GM19372 (cell line): ENCODE results near the gene AGAP3.
A peak's percentile ranks its signal among the peaks of the same experiment; 100 is the strongest.

Experiments
- ATAC-seq: cut with Tn5 transposase; IDR thresholded peaks from one replicate; pipeline ENCODE4 v1.9.1; 2021; ENCODE audit warnings: mild to moderate bottlenecking, low read depth, moderate library complexity; ENCODE audit not compliant: unreplicated experiment

Gene AGAP3

GRCh38 chr7:151121380-151122170, 35.3 kb downstream of the AGAP3 start:
- no peak for ATAC-seq

GRCh38 chr7:151122276-151122675, 36.0 kb downstream of the AGAP3 start:
- ATAC-seq: no peak

- no peak for ATAC-seq
These were observed 36.5 kb downstream of the AGAP3 start for GRCh38 chr7:151122796-151123157.

- ATAC-seq: no peak
These were observed 37.0 kb downstream of the AGAP3 start for GRCh38 chr7:151123158-151123821.

- ATAC-seq: peak; percentile 87
These were observed 37.7 kb downstream of the AGAP3 start for GRCh38 chr7:151123822-151124464.

GRCh38 chr7:151124481-151124880, 38.2 kb downstream of the AGAP3 start:
- no peak for ATAC-seq

GRCh38 chr7:151124899-151125399, 38.7 kb downstream of the AGAP3 start:
- no peak for ATAC-seq

- ATAC-seq: no peak
These were observed 39.2 kb downstream of the AGAP3 start for GRCh38 chr7:151125470-151125845.

GRCh38 chr7:151125846-151126481, 39.7 kb downstream of the AGAP3 start:
- ATAC-seq: no peak

- ATAC-seq: no peak
These were observed 40.3 kb downstream of the AGAP3 start for GRCh38 chr7:151126491-151127137.

GRCh38 chr7:151128144-151128543, 41.9 kb downstream of the AGAP3 start:
- ATAC-seq: no peak

GRCh38 chr7:151128716-151129115, 42.4 kb downstream of the AGAP3 start:
- no peak for ATAC-seq

GRCh38 chr7:151129117-151129959, 43.1 kb downstream of the AGAP3 start:
- no peak for ATAC-seq

- ATAC-seq: no peak
These were observed 43.8 kb downstream of the AGAP3 start for GRCh38 chr7:151129960-151130591.

- ATAC-seq: no peak
These were observed 44.5 kb downstream of the AGAP3 start for GRCh38 chr7:151130741-151131157.

GRCh38 chr7:151131224-151131591, 44.9 kb downstream of the AGAP3 start:
- ATAC-seq: no peak

GRCh38 chr7:151131592-151132293, 45.5 kb downstream of the AGAP3 start:
- no peak for ATAC-seq

- ATAC-seq: no peak
These were observed 46.4 kb downstream of the AGAP3 start for GRCh38 chr7:151132461-151133205.
